HEK293 (cell line): ENCODE data around the gene PDE11A.

Source experiments
- CTCF ChIA-PET: fragments of 350-600 bp; formaldehyde crosslinking; extraction: SDS; loops from one replicate; lab custom pipeline; 2021; ENCODE audit warnings: antibody characterized with exemption; lab: Yijun Ruan, JAX
- POLR2A ChIA-PET: fragments of 300-600 bp; formaldehyde crosslinking; extraction: SDS; loops from one replicate; lab custom pipeline; 2020; ENCODE audit warnings: antibody characterized with exemption, inconsistent platforms; lab: Yijun Ruan, JAX
- H3K27ac ChIP-seq: fragments of 200-500 bp; sonication (Bioruptor generic); 2 replicates; pipeline ENCODE4 v1.5.1; 2014; ENCODE audit warnings: low read depth, low read length, control low read depth, inconsistent platforms; ENCODE audit errors: extremely low read depth
- H3K36me3 ChIP-seq, 2 experiments: fragments of 200-500 bp in 1 of 2; sonication (Bioruptor generic) in 1 of 2; 1 replicate in 1 of 2; 2 replicates in 1 of 2; pipeline ENCODE4 v1.5.1; 2014 to 2017; ENCODE audit warnings: inconsistent platforms in 2 of 2, low read length in 2 of 2; ENCODE audit not compliant: control insufficient read depth in 2 of 2, insufficient read depth in 1 of 2
- H3K4me1 ChIP-seq: fragments of 200-500 bp; sonication (Bioruptor generic); 2 replicates; pipeline ENCODE4 v1.5.1; 2014; ENCODE audit warnings: mild to moderate bottlenecking, low read length, inconsistent platforms; ENCODE audit not compliant: control insufficient read depth, insufficient read depth
- H3K4me3 ChIP-seq: 2 replicates; pipeline ENCODE4 v1.5.1; 2011; ENCODE audit warnings: low read depth, mild to moderate bottlenecking, control low read depth, low read length, moderate library complexity
- H3K9me3 ChIP-seq: fragments of 200-500 bp; sonication (Bioruptor generic); 2 replicates; pipeline ENCODE4 v1.5.1; 2014; ENCODE audit warnings: low read depth, low read length, inconsistent platforms; ENCODE audit not compliant: control insufficient read depth, insufficient read depth
- RBAK ChIP-seq: fragments of 450-650 bp; formaldehyde crosslinking; IDR thresholded peaks from 2 replicates; pipeline ENCODE4 v1.5.1; 2016; ENCODE audit warnings: missing biosample characterization, missing genetic modification characterization
- SCRT1 ChIP-seq: fragments of 450-650 bp; formaldehyde crosslinking; IDR thresholded peaks from 2 replicates; pipeline ENCODE4 v1.5.1; 2016; ENCODE audit warnings: missing biosample characterization, missing genetic modification characterization, borderline replicate concordance
- SCRT2 ChIP-seq: fragments of 450-650 bp; formaldehyde crosslinking; IDR thresholded peaks from 2 replicates; pipeline ENCODE4 v1.5.1; 2016; ENCODE audit warnings: missing biosample characterization, missing genetic modification characterization
- ZBTB1 ChIP-seq: fragments of 450-650 bp; formaldehyde crosslinking; IDR thresholded peaks from 2 replicates; pipeline ENCODE4 v1.5.1; 2016; ENCODE audit warnings: missing biosample characterization, missing genetic modification characterization
- ZBTB10 ChIP-seq: fragments of 450-650 bp; formaldehyde crosslinking; IDR thresholded peaks from 2 replicates; pipeline ENCODE4 v1.5.1; 2016; ENCODE audit warnings: missing biosample characterization, missing genetic modification characterization
- ZNF10 ChIP-seq: fragments of 450-650 bp; formaldehyde crosslinking; IDR thresholded peaks from 2 replicates; pipeline ENCODE4 v1.5.1; 2017; ENCODE audit warnings: missing biosample characterization, missing genetic modification characterization
- ZNF221 ChIP-seq: fragments of 450-650 bp; formaldehyde crosslinking; IDR thresholded peaks from 2 replicates; pipeline ENCODE4 v1.5.1; 2017; ENCODE audit warnings: missing biosample characterization, missing genetic modification characterization, borderline replicate concordance
- ZNF274 ChIP-seq, 2 experiments: fragments of 200-500 bp in 1 of 2; fragments of 450-650 bp in 1 of 2; sonication (Bioruptor generic) in 1 of 2; formaldehyde crosslinking in 1 of 2; IDR thresholded peaks; 2 replicates each; pipeline versions ENCODE4 v1.5.1 to v1.6.1; 2014 to 2016; ENCODE audit warnings: borderline replicate concordance in 1 of 2, inconsistent platforms in 1 of 2, low read length in 1 of 2, missing biosample characterization in 1 of 2, missing genetic modification characterization in 1 of 2
- ZNF292 ChIP-seq: fragments of 450-650 bp; formaldehyde crosslinking; IDR thresholded peaks from 2 replicates; pipeline ENCODE4 v1.5.1; 2016; ENCODE audit warnings: low read depth, missing biosample characterization, missing genetic modification characterization, borderline replicate concordance
- ZNF354C ChIP-seq: fragments of 450-650 bp; formaldehyde crosslinking; IDR thresholded peaks from 2 replicates; pipeline ENCODE4 v1.5.1; 2016; ENCODE audit warnings: missing biosample characterization, missing genetic modification characterization, low read depth, borderline replicate concordance
- ZNF362 ChIP-seq: fragments of 450-650 bp; formaldehyde crosslinking; IDR thresholded peaks from 2 replicates; pipeline ENCODE4 v1.5.1; 2016; ENCODE audit warnings: missing biosample characterization, missing genetic modification characterization
- ZNF560 ChIP-seq: fragments of 450-650 bp; formaldehyde crosslinking; IDR thresholded peaks from 2 replicates; pipeline ENCODE4 v1.5.1; 2017; ENCODE audit warnings: missing biosample characterization, missing genetic modification characterization, borderline replicate concordance
- ZNF561 ChIP-seq: fragments of 450-650 bp; IDR thresholded peaks from 2 replicates; pipeline ENCODE4 v1.5.1; 2018; ENCODE audit warnings: missing biosample characterization, missing genetic modification characterization, borderline replicate concordance
- ZNF596 ChIP-seq: fragments of 450-650 bp; IDR thresholded peaks from 2 replicates; pipeline ENCODE4 v1.5.0; 2018; ENCODE audit warnings: missing biosample characterization, mild to moderate bottlenecking, missing genetic modification characterization, moderate library complexity
- ZNF621 ChIP-seq: fragments of 450-650 bp; formaldehyde crosslinking; IDR thresholded peaks from 2 replicates; pipeline ENCODE4 v1.5.1; 2017; ENCODE audit warnings: missing biosample characterization, missing genetic modification characterization
- ZNF654 ChIP-seq: fragments of 450-650 bp; formaldehyde crosslinking; IDR thresholded peaks from 2 replicates; pipeline ENCODE4 v1.5.1; 2016; ENCODE audit warnings: low read depth, missing biosample characterization, missing genetic modification characterization
- ZNF791 ChIP-seq: fragments of 450-650 bp; formaldehyde crosslinking; IDR thresholded peaks from 2 replicates; pipeline ENCODE4 v1.5.1; 2016; ENCODE audit warnings: missing biosample characterization, missing genetic modification characterization
- ZSCAN16 ChIP-seq: fragments of 450-650 bp; formaldehyde crosslinking; IDR thresholded peaks from 2 replicates; pipeline ENCODE4 v1.5.1; 2016; ENCODE audit warnings: missing biosample characterization, missing genetic modification characterization

Gene PDE11A

DNA sequence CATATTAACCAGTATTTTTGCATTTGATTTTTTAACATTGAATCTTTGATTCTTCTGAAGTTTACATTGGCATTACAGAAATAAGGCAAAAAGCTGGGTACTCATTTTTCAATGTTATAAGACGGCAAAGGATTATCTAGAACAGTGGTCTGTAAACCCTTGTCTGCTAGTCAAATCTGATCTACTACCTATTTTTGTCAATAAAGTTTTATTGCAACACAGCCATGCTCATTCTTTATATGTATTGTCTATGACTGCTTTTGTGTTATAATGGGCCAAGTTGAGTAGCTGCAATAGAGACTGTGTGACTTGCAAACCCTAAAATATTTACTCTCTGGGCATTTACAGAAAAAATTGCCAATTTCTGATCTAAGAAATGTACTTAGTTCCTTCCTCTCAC is 181.0 kb downstream of the PDE11A start (continued):
- TF ChIP-seq ZNF791 (tag by site-specific recombination) (no peak), ZNF10 (tag by site-specific recombination) (no peak)

- H3K4me1 ChIP-seq, result no peaks in the 10 kb centered on the region
- no peaks in the 10 kb centered on the region for H3K9me3 ChIP-seq
- POLR2A ChIA-PET, result no interaction called here
- H3K36me3 ChIP-seq, result no peaks in the 10 kb centered on the region
- no peak for TF ChIP-seq ZSCAN16 (tag by site-specific recombination)
- no peak for TF ChIP-seq ZNF654 (tag by site-specific recombination)
- no peak for TF ChIP-seq ZNF621 (tag by site-specific recombination)
- no peak for TF ChIP-seq ZNF221
- no peak for TF ChIP-seq ZNF362
- TF ChIP-seq ZBTB1 (tag by site-specific recombination), result no peak
- TF ChIP-seq ZBTB10 (tag by site-specific recombination), result no peak
- TF ChIP-seq ZNF596 (tag by site-specific recombination), result no peak
- no peak for TF ChIP-seq ZNF561 (tag by site-specific recombination)
- TF ChIP-seq ZNF560 (tag by site-specific recombination), result no peak
- TF ChIP-seq ZNF354C, result no peak
- TF ChIP-seq ZNF292 (tag by site-specific recombination), result no peak
- no peak for TF ChIP-seq RBAK
- CTCF ChIA-PET, result no interaction called here
- H3K27ac ChIP-seq, result no peak overlapping the region
- no peak overlapping the region for H3K4me3 ChIP-seq
These were observed 182.6 kb downstream of the PDE11A start for GRCh38 chr2:177889818-177890460.

GRCh38 chr2:177888581-177888980 is 184.0 kb downstream of the PDE11A start:
- no peaks in the 10 kb centered on the region for H3K36me3 ChIP-seq
- no peak for TF ChIP-seq ZNF274 (IDR thresholded peaks at IDR 0.05; ENCODE audit: low read length)
- TF ChIP-seq ZNF274 (tag by site-specific recombination; IDR thresholded peaks at IDR 0.05; ENCODE audit: borderline replicate concordance), result no peak
- peak; percentile 85 for TF ChIP-seq SCRT1
- peak; percentile 97 for TF ChIP-seq SCRT2
- no peaks in the 10 kb centered on the region for H3K9me3 ChIP-seq
- CTCF ChIA-PET, result no interaction called here
- H3K27ac ChIP-seq, result no peak overlapping the region
- H3K4me1 ChIP-seq, result no peaks in the 10 kb centered on the region
- POLR2A ChIA-PET, result no interaction called here
- no peak overlapping the region for H3K4me3 ChIP-seq
